ENCODE results near the gene ALDOB.

GRCh38 chr9:101429736-101430135, 5.8 kb downstream of the ALDOB start:
- TF ChIP-seq POLR2AphosphoS5 (IDR thresholded peaks at IDR 0.05; ENCODE audit: low read depth, low read length) = no peak
- no peak for TF ChIP-seq POLR2A (IDR thresholded peaks at IDR 0.05; ENCODE audit: low read depth, low read length)
- TF ChIP-seq TAF1 (IDR thresholded peaks at IDR 0.05; ENCODE audit: low read depth, low read length) = no peak
- no peak for TF ChIP-seq SPI1 (IDR thresholded peaks at IDR 0.05; ENCODE audit: low read depth, low read length)
- TF ChIP-seq POU2F2 (IDR thresholded peaks at IDR 0.05; ENCODE audit: low read depth, low read length) = no peak
